HT1080 (cell line): ENCODE measurements around the gene FCGR3A. TPM values are rescaled to one million over a fixed set of nuclear protein-coding genes. Genes with fewer than 3 reads are reported as not detected.

Experiments used
- DNase-seq: peaks from one replicate; pipeline ENCODE4 v3.0.0-alpha.2; 2015; ENCODE audit warnings: low read depth
- total RNA-seq: library from RNA; depleted of rRNA; stranded (reverse); fragments of >200 nt; shearing (Covaris generic); gene quantifications from 2 replicates; pipeline ENCODE4 v1.2.3, GENCODE V29; 2014; rRNA removed

FCGR3A gene
- total RNA-seq, 1 experiment from 2014 or later: not detected

DNA sequence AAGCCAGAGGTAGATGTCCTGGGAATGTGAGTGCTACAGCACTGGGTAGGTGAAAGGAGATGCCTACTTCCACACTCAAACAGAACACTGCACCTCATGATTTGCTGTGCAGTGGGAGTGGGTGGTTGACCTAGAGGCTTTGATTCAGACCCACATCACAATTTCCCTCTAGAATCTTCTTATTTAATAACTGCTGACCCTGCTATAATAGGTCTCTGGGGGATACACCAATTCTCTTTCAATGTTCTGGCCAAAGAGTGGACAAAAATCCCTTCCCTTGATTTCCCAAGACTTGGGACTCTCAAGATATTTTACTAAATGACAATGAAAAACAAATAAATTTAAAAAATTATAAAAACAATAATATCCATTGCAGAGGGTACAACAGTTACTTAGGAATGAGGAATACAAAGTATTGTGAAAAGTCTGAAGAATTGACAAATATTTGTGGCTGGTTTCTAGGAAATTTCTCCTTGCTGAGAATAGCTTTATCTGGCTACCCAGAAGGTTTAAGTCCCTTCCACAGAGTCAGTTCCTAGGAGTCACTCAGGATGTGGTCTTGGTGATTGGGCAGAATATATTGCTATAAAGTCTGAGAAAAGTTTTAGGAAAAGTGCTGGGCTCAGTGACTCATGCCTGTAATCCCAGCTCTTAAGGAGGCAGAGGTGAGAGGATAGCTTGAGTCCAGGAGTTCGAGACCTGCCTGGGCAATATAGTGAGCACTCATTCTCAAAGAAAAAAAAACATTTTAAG is 46.8 kb downstream of the FCGR3A start:
- DNase-seq: peak; percentile 85

DNA sequence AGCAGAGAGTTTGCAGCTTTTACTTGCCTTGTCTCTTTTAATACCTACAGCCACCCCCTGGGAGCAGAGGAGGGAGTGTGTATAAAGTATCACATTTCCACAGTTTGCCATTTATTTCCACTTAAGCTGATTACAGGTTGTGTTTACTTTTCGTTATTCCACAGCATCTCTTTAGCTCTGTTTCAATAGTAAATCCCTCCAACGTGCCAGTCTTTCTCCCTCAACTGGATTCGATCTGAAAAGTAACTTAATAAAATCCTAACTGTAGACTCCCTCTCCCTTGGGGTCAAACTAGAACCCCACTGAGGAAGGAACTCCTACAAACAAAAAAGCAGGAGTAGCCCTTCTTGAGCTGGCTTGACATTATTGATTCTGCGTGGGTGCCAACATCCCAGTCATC is 47.4 kb downstream of the FCGR3A start:
- no peak for DNase-seq

DNA sequence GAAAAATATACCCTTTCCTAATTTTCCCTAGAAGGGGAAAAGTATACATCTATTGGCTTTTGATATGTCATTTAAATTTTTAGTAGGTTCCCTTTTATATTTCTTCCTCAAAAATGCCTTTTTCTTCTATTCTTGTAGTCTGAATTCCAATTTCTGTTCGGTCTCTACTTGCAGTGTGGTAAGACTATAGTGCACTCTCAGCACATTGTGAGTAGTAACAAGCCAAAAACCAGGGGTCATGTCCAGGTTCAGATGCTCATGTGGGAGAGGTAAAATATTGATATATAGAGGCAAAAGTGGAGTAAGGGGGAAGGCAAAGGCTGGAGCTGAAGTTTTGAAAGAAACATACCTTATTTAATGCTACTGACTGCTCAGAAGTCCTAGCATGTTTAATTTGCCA is 48.4 kb downstream of the FCGR3A start:
- no peak for DNase-seq

DNA sequence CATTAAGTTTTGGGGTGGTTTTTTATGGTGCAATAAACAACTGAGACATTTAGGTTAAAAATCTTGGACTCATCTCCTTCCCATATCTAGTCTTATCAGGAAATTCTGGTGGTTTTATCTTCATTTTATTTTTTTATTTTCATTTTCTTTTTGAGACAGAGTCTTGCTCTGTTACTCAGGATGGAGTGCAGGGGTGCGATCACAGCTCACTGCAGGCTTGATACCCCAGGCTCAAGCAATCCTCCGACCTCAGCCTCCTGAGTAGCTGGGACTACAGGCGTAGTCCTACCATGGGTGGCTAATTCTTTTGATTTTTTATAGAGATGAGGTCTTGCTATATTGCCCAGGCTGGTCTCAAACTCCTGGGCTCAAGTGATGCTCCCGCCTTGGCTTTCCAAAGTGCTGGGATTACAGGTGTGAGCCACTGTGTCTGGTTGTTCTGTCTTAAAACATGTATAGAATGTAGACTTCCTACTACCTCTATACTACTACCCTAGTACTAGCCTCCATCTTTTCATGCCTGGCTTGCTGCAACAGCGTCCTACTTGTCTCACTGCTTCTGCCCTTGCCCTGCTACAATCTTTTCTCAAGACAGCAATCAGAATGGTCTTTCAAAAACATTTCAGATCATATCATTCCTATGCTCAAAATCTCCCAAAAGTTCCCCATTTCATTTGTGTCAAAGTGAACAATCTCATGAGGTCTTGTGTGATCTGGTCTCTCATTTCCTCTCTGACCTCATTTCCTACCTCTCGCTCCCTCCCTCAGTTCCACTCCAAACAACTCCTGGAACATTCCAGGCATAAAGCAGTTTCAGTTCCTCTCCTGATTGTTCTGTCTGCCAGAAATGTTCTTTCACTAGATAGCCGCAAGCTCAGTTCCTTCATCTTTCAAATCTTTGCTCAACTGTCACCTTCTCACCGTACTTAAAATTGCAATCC is 50.2 kb downstream of the FCGR3A start:
- peak; percentile 22 for DNase-seq

DNA sequence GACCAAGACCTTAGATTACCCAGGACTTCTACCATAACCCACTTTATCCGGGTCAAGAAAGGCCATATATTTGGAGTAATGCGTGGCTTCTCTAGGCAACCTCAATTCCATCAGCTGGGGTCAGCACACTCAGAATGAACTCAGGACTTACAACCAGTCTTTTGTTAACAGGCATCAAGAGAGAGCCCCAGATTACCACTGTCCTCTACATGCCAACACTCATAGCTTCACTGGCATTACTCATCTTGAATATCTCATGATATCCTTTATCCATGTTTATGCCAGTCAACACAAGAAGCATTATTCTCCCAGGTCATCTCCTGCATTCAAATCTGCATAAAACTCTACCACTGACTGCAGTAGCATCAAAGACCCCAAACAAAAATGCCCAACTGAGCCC is 51.0 kb downstream of the FCGR3A start:
- peak; percentile 32 for DNase-seq

DNA sequence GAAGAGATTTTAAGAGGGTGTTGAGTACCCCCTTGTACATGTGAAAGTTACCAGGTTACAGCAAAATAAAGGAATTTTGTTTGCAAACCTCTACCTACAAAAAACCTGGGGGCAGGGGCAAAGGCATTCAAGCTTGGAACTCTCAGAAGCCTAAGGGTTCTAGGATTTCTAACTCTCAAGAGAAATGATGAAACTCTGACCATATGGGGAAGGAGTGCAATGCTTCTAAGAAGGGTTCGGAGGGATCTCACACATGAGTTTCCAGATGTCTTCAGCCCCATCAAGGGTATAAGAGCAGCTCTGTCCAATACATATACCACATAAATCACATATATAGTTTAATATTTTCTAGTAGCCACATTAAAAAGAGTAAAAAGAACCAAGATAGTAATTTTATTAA is 51.7 kb downstream of the FCGR3A start:
- no peak for DNase-seq

DNA sequence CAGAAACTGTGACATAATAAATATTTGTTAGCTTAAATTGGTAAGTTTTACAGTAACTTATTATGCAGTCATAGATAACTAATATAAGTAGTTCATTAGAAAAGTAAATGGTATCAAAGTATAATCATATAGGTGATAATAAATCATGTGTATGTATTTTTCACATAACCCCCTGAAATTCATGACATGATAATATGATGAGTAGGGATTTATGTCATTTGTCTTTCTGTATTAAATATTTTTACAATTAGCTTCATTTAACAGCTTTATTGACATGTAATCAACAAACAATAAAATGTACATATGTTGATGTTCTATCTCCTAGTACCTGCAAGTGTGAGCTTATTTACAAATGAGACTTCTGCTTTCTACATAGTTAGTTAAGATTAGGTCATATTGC is 54.1 kb downstream of the FCGR3A start:
- DNase-seq: no peak

DNA sequence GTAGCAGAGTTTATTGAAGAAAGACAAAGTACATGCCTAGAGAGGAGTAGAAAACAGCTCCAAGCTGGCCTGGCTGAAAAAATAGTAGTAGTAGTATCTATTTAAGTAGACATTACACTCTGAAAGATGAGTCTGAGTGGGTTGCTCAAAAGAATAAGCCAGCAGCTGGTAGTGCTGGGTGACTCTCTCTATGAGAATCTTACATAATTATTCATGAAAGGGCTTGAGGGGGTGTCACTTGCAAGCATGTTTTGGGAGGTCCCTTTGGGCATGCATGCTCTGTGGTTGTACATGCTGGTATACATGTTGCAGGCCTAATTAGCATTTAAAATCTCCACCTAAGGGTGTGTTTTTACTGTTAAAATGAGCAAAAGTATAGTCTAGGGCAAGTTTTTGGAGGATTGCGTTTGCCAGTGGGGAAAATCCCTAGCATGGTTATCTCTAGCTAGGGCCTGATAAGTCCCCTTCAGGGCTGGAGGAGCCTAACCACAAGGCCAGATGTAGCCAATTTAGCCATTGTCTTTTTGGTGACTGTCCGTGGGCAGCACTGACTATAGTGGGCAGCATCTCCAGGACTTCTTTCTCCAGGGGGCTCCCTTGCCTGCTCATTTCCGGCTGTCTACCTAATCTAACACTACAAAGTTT is 55.4 kb downstream of the FCGR3A start:
- DNase-seq: no peak

DNA sequence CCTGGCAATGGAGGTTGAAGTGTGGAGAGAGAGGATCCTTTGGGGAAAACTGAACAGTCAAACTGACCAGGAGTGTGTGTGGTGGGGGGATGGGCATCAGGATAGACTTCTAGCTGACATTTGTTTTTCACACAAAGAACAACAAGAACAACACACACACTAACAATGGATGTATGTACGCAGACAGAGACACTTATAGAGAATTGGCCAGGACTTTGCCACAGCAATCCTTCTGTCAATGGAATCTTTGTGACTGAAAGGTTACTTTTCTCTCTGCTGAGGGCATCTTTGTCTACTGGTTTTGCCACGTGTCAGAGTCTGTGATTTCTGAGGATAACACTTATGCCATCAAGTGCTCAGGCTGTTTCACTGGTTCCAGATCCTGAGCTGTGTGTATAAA is 56.8 kb downstream of the FCGR3A start:
- no peak for DNase-seq

Other genes starting within 250 kb of the FCGR3A start
- 1.4 and 2.2 TPM in 2 replicates for gene MPZ, start 239.8 kb downstream of the FCGR3A start, total RNA-seq
- gene SDHC, start 235.4 kb downstream of the FCGR3A start, total RNA-seq: 16.1 and 67.9 TPM in 2 replicates
- not detected in 2 replicates for gene CFAP126, start 181.9 kb downstream of the FCGR3A start, total RNA-seq
- 0.16 TPM in 1 of 2 replicates, not detected in the other for gene FCGR2A, start 44.4 kb downstream of the FCGR3A start, total RNA-seq
- 1.5 and 1.9 TPM in 2 replicates for gene HSPA6, start 25.3 kb downstream of the FCGR3A start, total RNA-seq
- not detected in 2 replicates for gene FCGR3B, start 81.4 kb upstream of the FCGR3A start, total RNA-seq
- 0.13 TPM in 1 of 2 replicates, not detected in the other for gene FCGR2B, start 113.3 kb upstream of the FCGR3A start, total RNA-seq
- 0.84 and 1.5 TPM in 2 replicates for gene FCRLA, start 157.4 kb upstream of the FCGR3A start, total RNA-seq
- 15.4 and 17.0 TPM in 2 replicates for gene FCRLB, start 171.7 kb upstream of the FCGR3A start, total RNA-seq
- gene DUSP12, start 200.0 kb upstream of the FCGR3A start, total RNA-seq: 50.0 and 61.1 TPM in 2 replicates
- gene ATF6, start 216.5 kb upstream of the FCGR3A start, total RNA-seq: 16.4 and 20.5 TPM in 2 replicates